SK-N-SH (cell line): ENCODE results near the gene ALAS1. TPM values are rescaled to one million over a fixed set of nuclear protein-coding genes. Genes with fewer than 3 reads are reported as not detected.

ENCODE experiments used
- CTCF ChIA-PET: fragments of 300-600, 350-600 bp; formaldehyde crosslinking; extraction: SDS; loops from one replicate; lab custom pipeline; 2021; lab: Yijun Ruan, JAX
- POLR2A ChIA-PET: fragments of 350-600 bp; sonication (Branson Sonifier 250); formaldehyde crosslinking; extraction: SDS; loops from one replicate; lab custom pipeline; 2020; ENCODE audit warnings: antibody characterized with exemption, inconsistent platforms; lab: Yijun Ruan, JAX
- DNase-seq: peaks from one replicate; pipeline ENCODE4 v3.0.0; 2012
- H2AFZ ChIP-seq: fragments of 200-600 bp; sonication (generic); 2 replicates; pipeline ENCODE4 v1.8.1; 2016; ENCODE audit warnings: antibody characterized with exemption, mild to moderate bottlenecking, low read depth
- H3F3A ChIP-seq: fragments of 200-600 bp; sonication (generic); replicated peaks from 2 replicates; pipeline ENCODE3; 2016; ENCODE audit warnings: antibody characterized with exemption, mild to moderate bottlenecking; ENCODE audit not compliant: insufficient read depth
- H3K27ac ChIP-seq, 2 experiments: fragments of 200-500 bp in 1 of 2; fragments of 200-600 bp in 1 of 2; sonication (Bioruptor generic) in 1 of 2; sonication (generic), shearing (Covaris generic) in 1 of 2; 2 replicates each; pipeline versions ENCODE4 v1.5.1 to v1.6.1; 2014 to 2016; ENCODE audit warnings: low read depth in 2 of 2, inconsistent platforms in 1 of 2, low read length in 1 of 2, mild to moderate bottlenecking in 1 of 2, mixed read lengths in 1 of 2
- H3K27me3 ChIP-seq: fragments of 200-600 bp; sonication (generic), shearing (Covaris generic); 2 replicates; pipeline ENCODE4 v1.6.1; 2016; ENCODE audit warnings: mixed run types; ENCODE audit not compliant: insufficient read depth
- H3K36me3 ChIP-seq, 2 experiments: fragments of 200-500 bp in 1 of 2; fragments of 200-600 bp in 1 of 2; sonication (Bioruptor generic) in 1 of 2; sonication (generic) in 1 of 2; replicated peaks in 1 of 2; 2 replicates each; pipeline versions ENCODE3 to v1.5.1; 2014 to 2016; ENCODE audit warnings: low read length in 1 of 2, mild to moderate bottlenecking in 1 of 2; ENCODE audit not compliant: insufficient read depth in 2 of 2, control insufficient read depth in 1 of 2
- H3K4me1 ChIP-seq, 2 experiments: fragments of 200-500 bp in 1 of 2; fragments of 200-600 bp in 1 of 2; sonication (Bioruptor generic) in 1 of 2; sonication (generic), shearing (Covaris generic) in 1 of 2; 2 replicates each; pipeline versions ENCODE4 v1.5.1 to v1.6.1; 2014 to 2016; ENCODE audit warnings: low read depth in 1 of 2, low read length in 1 of 2, mixed run types in 1 of 2; ENCODE audit not compliant: insufficient read depth in 2 of 2, control insufficient read depth in 1 of 2
- H3K4me2 ChIP-seq: fragments of 200-600 bp; sonication (generic), shearing (Covaris generic); 2 replicates; pipeline ENCODE4 v1.6.1; 2017; ENCODE audit warnings: mixed run types
- H3K4me3 ChIP-seq, 2 experiments: fragments of 200-500 bp in 1 of 2; fragments of 200-600 bp in 1 of 2; sonication (Bioruptor generic) in 1 of 2; sonication (generic), shearing (Covaris generic) in 1 of 2; 2 replicates each; pipeline versions ENCODE4 v1.5.1 to v1.8.1; 2014 to 2016; ENCODE audit warnings: low read depth in 2 of 2, inconsistent platforms in 1 of 2, low read length in 1 of 2, mild to moderate bottlenecking in 1 of 2, mixed read lengths in 1 of 2, moderate library complexity in 1 of 2
- H3K79me2 ChIP-seq: fragments of 200-600 bp; sonication (generic); 2 replicates; pipeline ENCODE4 v1.8.1; 2017; ENCODE audit warnings: mild to moderate bottlenecking; ENCODE audit not compliant: insufficient read depth
- H3K9ac ChIP-seq: fragments of 200-600 bp; sonication (generic); 2 replicates; pipeline ENCODE4 v1.6.1; 2017; ENCODE audit warnings: mixed run types
- H3K9me2 ChIP-seq: fragments of 200-600 bp; sonication (generic); 2 replicates; pipeline ENCODE4 v1.6.1; 2017; ENCODE audit warnings: mixed run types
- H3K9me3 ChIP-seq: fragments of 200-600 bp; sonication (generic); 2 replicates; pipeline ENCODE4 v1.6.1; 2017; ENCODE audit warnings: mixed run types, mild to moderate bottlenecking, moderate library complexity
- H4K20me1 ChIP-seq: fragments of 200-600 bp; sonication (generic); 2 replicates; pipeline ENCODE4 v1.6.1; 2017; ENCODE audit warnings: mild to moderate bottlenecking, mixed run types; ENCODE audit not compliant: insufficient read depth
- CHD2 ChIP-seq: fragments of 150-350 bp; IDR thresholded peaks from 2 replicates; pipeline ENCODE4 v1.6.1; 2018; ENCODE audit warnings: low read length; ENCODE audit not compliant: partially characterized antibody
- CTCF ChIP-seq: fragments of 200-600 bp; sonication (generic); IDR thresholded peaks from 2 replicates; pipeline ENCODE4 v1.6.1; 2017; ENCODE audit warnings: antibody characterized with exemption, mild to moderate bottlenecking, moderate library complexity
- ELF1 ChIP-seq: IDR thresholded peaks from 2 replicates; pipeline ENCODE4 v1.4.0; 2012
- EZH2phosphoT487 ChIP-seq: fragments of 200-600 bp; sonication (generic); IDR thresholded peaks from 2 replicates; pipeline ENCODE4 v1.6.1; 2017; ENCODE audit warnings: low read depth, mixed run types, mild to moderate bottlenecking, antibody characterized with exemption, moderate library complexity, borderline replicate concordance
- FOSL2 ChIP-seq: IDR thresholded peaks from 2 replicates; pipeline ENCODE4 v1.4.0; 2012; ENCODE audit warnings: low read depth, mild to moderate bottlenecking, moderate library complexity, borderline replicate concordance
- FOXJ3 ChIP-seq: sonication (generic); formaldehyde crosslinking; IDR thresholded peaks from 2 replicates; pipeline ENCODE4 v1.5.1; 2020; ENCODE audit warnings: mild to moderate bottlenecking, missing genetic modification reagents
- GATA2 ChIP-seq: sonication (generic); formaldehyde crosslinking; IDR thresholded peaks from 2 replicates; pipeline ENCODE4 v1.5.0; 2020; ENCODE audit warnings: mild to moderate bottlenecking, missing genetic modification reagents
- MEF2A ChIP-seq: IDR thresholded peaks from 2 replicates; pipeline ENCODE4 v1.4.0; 2012; ENCODE audit warnings: low read depth, borderline replicate concordance
- MXI1 ChIP-seq: IDR thresholded peaks from 2 replicates; pipeline ENCODE4 v1.6.1; 2012; ENCODE audit warnings: mild to moderate bottlenecking, low read depth, low read length, improper control_type of control experiment
- NRF1 ChIP-seq: IDR thresholded peaks from 2 replicates; pipeline ENCODE4 v1.6.1; 2012; ENCODE audit warnings: low read depth, mild to moderate bottlenecking, low read length
- POLR2AphosphoS5 ChIP-seq: IDR thresholded peaks from 2 replicates; pipeline ENCODE4 v1.6.1; 2012; ENCODE audit warnings: low read depth, low read length
- RAD21 ChIP-seq: IDR thresholded peaks from 2 replicates; pipeline ENCODE4 v1.6.1; 2012; ENCODE audit warnings: mild to moderate bottlenecking, low read length
- RCOR1 ChIP-seq: fragments of 150-350 bp; IDR thresholded peaks from 2 replicates; pipeline ENCODE4 v1.6.1; 2017; ENCODE audit warnings: antibody characterized with exemption, low read length
- RFX5 ChIP-seq: IDR thresholded peaks from 2 replicates; pipeline ENCODE4 v1.6.1; 2012; ENCODE audit warnings: mild to moderate bottlenecking, improper control_type of control experiment, low read length
- SIN3A ChIP-seq: IDR thresholded peaks from 2 replicates; pipeline ENCODE4 v1.6.1; 2012; ENCODE audit warnings: low read depth, mild to moderate bottlenecking, low read length, moderate library complexity, borderline replicate concordance
- TAF1 ChIP-seq: IDR thresholded peaks from 2 replicates; pipeline ENCODE4 v1.6.1; 2012; ENCODE audit warnings: low read depth, mild to moderate bottlenecking, low read length, moderate library complexity, borderline replicate concordance
- TCF12 ChIP-seq: IDR thresholded peaks from 2 replicates; pipeline ENCODE4 v1.4.0; 2012
- ZBTB33 ChIP-seq: IDR thresholded peaks from 2 replicates; pipeline ENCODE4 v1.4.0; 2012; ENCODE audit warnings: low read depth, borderline replicate concordance
- WGBS: methylation state at CpG from one replicate; pipeline ENCODE4 v1.1.6; 2017; ENCODE audit warnings: low lambda C conversion rate; 5-methylcytosine and 5-hydroxymethylcytosine counted together
- polyA plus RNA-seq, 3 experiments: library from polyadenylated mRNA; depleted of rRNA; stranded (reverse); fragments of >200 nt; gene quantifications; 2 replicates each; pipeline ENCODE4 v1.2.3, GENCODE V29; 2012
- TF ChIP-seq, protein P1 (sequence below): IDR thresholded peaks from 2 replicates; pipeline ENCODE4 v1.6.1; 2012; ENCODE audit warnings: mild to moderate bottlenecking, low read depth, low read length, moderate library complexity
- TF ChIP-seq, protein P2 (sequence below): IDR thresholded peaks from 2 replicates; pipeline ENCODE4; 2012

Gene ALAS1
- polyA plus RNA-seq, 1 of the 3 experiments (the other 2 are of a cell fraction): 47.9 TPM

GRCh38 chr3:52228751-52229291 is 30.9 kb downstream of the ALAS1 start:
- H3K27me3 ChIP-seq: no peaks in the 10 kb centered on the region
- TF ChIP-seq TAF1 (no peak), RCOR1 (no peak), FOSL2 (no peak), FOXJ3 (CRISPR knock-in tag) (no peak), ZBTB33 (no peak), MXI1 (no peak), CTCF (no peak), CHD2 (no peak), GATA2 (no peak), RFX5 (no peak), TCF12 (no peak), MEF2A (no peak), ELF1 (no peak), SIN3A (no peak), EZH2phosphoT487 (no peak), NRF1 (no peak), POLR2AphosphoS5 (no peak), RAD21 (no peak)
- TF ChIP-seq, protein P1, sequence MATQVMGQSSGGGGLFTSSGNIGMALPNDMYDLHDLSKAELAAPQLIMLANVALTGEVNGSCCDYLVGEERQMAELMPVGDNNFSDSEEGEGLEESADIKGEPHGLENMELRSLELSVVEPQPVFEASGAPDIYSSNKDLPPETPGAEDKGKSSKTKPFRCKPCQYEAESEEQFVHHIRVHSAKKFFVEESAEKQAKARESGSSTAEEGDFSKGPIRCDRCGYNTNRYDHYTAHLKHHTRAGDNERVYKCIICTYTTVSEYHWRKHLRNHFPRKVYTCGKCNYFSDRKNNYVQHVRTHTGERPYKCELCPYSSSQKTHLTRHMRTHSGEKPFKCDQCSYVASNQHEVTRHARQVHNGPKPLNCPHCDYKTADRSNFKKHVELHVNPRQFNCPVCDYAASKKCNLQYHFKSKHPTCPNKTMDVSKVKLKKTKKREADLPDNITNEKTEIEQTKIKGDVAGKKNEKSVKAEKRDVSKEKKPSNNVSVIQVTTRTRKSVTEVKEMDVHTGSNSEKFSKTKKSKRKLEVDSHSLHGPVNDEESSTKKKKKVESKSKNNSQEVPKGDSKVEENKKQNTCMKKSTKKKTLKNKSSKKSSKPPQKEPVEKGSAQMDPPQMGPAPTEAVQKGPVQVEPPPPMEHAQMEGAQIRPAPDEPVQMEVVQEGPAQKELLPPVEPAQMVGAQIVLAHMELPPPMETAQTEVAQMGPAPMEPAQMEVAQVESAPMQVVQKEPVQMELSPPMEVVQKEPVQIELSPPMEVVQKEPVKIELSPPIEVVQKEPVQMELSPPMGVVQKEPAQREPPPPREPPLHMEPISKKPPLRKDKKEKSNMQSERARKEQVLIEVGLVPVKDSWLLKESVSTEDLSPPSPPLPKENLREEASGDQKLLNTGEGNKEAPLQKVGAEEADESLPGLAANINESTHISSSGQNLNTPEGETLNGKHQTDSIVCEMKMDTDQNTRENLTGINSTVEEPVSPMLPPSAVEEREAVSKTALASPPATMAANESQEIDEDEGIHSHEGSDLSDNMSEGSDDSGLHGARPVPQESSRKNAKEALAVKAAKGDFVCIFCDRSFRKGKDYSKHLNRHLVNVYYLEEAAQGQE: no peak
- TF ChIP-seq, protein P2, sequence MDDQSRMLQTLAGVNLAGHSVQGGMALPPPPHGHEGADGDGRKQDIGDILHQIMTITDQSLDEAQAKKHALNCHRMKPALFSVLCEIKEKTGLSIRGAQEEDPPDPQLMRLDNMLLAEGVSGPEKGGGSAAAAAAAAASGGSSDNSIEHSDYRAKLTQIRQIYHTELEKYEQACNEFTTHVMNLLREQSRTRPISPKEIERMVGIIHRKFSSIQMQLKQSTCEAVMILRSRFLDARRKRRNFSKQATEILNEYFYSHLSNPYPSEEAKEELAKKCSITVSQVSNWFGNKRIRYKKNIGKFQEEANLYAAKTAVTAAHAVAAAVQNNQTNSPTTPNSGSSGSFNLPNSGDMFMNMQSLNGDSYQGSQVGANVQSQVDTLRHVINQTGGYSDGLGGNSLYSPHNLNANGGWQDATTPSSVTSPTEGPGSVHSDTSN: no peak
- H2AFZ ChIP-seq: no peak overlapping the region
- no peak overlapping the region for H3K27ac ChIP-seq
- H3K9ac ChIP-seq: no peak overlapping the region
- H3K9me2 ChIP-seq: no peaks in the 10 kb centered on the region
- peaks cover 19% of the 10 kb centered on the region for H4K20me1 ChIP-seq
- no peaks in the 10 kb centered on the region for H3F3A ChIP-seq
- H3K4me3 ChIP-seq: no peak overlapping the region
- H3K4me1 ChIP-seq: peaks cover 0 to 4% of the 10 kb centered on the region in 2 experiments; a peak in 1 of 4 replicates
- H3K36me3 ChIP-seq: peaks cover 10 to 37% of the 10 kb centered on the region in 2 experiments
- H3K4me2 ChIP-seq: no peak overlapping the region
- H3K9me3 ChIP-seq: no peaks in the 10 kb centered on the region
- no peak for DNase-seq
- peaks cover 20% of the 10 kb centered on the region; the same call in 1 of the 2 replicates for H3K79me2 ChIP-seq
- ChIA-PET POLR2A (no interaction called here), CTCF (interaction anchor here (0.8 to 11.8 kb wide), 5 partner anchors 9 to 227 kb away, joined by 3 to 257 read pairs (median 4); partner anchors contain the start of gene TLR9)
- WGBS: 80% methylated on average over 3 of the region's 21 CpGs
